HL-60 (cell line): Measurements from ENCODE around the gene ROR2.

Source experiments
- GABPA ChIP-seq: IDR thresholded peaks from 2 replicates; pipeline ENCODE4 v1.6.1; 2012; ENCODE audit warnings: low read depth
- POLR2AphosphoS5 ChIP-seq: IDR thresholded peaks from 2 replicates; pipeline ENCODE4 v1.6.1; 2012; ENCODE audit warnings: low read depth
- SPI1 ChIP-seq: IDR thresholded peaks from 2 replicates; pipeline ENCODE4 v1.6.1; 2012; ENCODE audit warnings: low read depth, mild to moderate bottlenecking, borderline replicate concordance
- TF ChIP-seq, protein P1 (sequence below): IDR thresholded peaks from one replicate; pipeline ENCODE4 v1.5.1; 2011; ENCODE audit warnings: low read length, control low read depth, inconsistent platforms; ENCODE audit not compliant: insufficient read depth
- TF ChIP-seq, protein P2 (sequence below): IDR thresholded peaks from 2 replicates; pipeline ENCODE4 v1.6.1; 2012; ENCODE audit warnings: low read depth; ENCODE audit not compliant: insufficient replicate concordance

DNA sequence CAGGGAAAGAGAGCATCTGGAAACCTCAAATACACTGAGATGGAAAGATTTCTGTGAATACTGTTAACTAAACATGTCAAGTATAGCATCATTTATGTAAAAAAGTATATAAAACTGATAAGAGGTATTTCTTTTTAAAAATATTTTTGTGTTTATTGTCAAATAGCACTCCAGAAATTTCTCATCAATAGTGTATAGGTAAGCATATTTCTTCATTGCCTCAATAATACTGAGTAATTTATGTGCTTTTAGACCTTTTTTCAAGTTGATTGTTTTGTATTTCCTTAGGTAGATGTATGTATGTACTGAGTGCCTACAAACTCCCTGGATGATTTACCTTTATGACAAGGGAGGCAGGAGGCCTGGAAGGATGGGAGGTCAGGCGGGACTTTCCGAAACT, 196.3 kb downstream of the ROR2 start:
- TF ChIP-seq, protein P1, sequence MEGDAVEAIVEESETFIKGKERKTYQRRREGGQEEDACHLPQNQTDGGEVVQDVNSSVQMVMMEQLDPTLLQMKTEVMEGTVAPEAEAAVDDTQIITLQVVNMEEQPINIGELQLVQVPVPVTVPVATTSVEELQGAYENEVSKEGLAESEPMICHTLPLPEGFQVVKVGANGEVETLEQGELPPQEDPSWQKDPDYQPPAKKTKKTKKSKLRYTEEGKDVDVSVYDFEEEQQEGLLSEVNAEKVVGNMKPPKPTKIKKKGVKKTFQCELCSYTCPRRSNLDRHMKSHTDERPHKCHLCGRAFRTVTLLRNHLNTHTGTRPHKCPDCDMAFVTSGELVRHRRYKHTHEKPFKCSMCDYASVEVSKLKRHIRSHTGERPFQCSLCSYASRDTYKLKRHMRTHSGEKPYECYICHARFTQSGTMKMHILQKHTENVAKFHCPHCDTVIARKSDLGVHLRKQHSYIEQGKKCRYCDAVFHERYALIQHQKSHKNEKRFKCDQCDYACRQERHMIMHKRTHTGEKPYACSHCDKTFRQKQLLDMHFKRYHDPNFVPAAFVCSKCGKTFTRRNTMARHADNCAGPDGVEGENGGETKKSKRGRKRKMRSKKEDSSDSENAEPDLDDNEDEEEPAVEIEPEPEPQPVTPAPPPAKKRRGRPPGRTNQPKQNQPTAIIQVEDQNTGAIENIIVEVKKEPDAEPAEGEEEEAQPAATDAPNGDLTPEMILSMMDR: no peak
- TF ChIP-seq, protein P2, sequence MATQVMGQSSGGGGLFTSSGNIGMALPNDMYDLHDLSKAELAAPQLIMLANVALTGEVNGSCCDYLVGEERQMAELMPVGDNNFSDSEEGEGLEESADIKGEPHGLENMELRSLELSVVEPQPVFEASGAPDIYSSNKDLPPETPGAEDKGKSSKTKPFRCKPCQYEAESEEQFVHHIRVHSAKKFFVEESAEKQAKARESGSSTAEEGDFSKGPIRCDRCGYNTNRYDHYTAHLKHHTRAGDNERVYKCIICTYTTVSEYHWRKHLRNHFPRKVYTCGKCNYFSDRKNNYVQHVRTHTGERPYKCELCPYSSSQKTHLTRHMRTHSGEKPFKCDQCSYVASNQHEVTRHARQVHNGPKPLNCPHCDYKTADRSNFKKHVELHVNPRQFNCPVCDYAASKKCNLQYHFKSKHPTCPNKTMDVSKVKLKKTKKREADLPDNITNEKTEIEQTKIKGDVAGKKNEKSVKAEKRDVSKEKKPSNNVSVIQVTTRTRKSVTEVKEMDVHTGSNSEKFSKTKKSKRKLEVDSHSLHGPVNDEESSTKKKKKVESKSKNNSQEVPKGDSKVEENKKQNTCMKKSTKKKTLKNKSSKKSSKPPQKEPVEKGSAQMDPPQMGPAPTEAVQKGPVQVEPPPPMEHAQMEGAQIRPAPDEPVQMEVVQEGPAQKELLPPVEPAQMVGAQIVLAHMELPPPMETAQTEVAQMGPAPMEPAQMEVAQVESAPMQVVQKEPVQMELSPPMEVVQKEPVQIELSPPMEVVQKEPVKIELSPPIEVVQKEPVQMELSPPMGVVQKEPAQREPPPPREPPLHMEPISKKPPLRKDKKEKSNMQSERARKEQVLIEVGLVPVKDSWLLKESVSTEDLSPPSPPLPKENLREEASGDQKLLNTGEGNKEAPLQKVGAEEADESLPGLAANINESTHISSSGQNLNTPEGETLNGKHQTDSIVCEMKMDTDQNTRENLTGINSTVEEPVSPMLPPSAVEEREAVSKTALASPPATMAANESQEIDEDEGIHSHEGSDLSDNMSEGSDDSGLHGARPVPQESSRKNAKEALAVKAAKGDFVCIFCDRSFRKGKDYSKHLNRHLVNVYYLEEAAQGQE: no peak
- no peak for TF ChIP-seq SPI1
- TF ChIP-seq POLR2AphosphoS5: no peak
- no peak for TF ChIP-seq GABPA
